Caco-2 (cell line): ENCODE measurements around the gene SMC3. TPM values are rescaled to one million over a fixed set of nuclear protein-coding genes. Genes with fewer than 3 reads are reported as not detected.

ENCODE experiments used
- BruUV-seq: library from RNA; stranded (reverse); fragments of 400-500 nt; replicated peaks from 2 replicates; lab custom pipeline; 2021; lab: Mats Ljungman, UMichigan
- CTCF ChIA-PET: fragments of 300-600 bp; sonication (Branson Sonifier 250); formaldehyde crosslinking; loops from one replicate; lab custom pipeline; 2022; ENCODE audit warnings: antibody characterized with exemption; lab: Charles Lee
- POLR2A ChIA-PET: fragments of 300-600 bp; sonication (Branson Sonifier 250); formaldehyde crosslinking; loops from one replicate; lab custom pipeline; 2022; ENCODE audit warnings: antibody characterized with exemption; lab: Charles Lee
- DNase-seq, 2 experiments: peaks; one replicate each; pipeline versions ENCODE4 v3.0.0 to v3.0.0-alpha.2; 2020 to 2022
- H3K27me3 ChIP-seq: replicated peaks from 2 replicates; pipeline ENCODE4 v1.6.0; 2011; ENCODE audit warnings: low read length; ENCODE audit not compliant: control insufficient read depth, insufficient read depth
- H3K36me3 ChIP-seq: 2 replicates; pipeline ENCODE4 v1.5.1; 2011; ENCODE audit warnings: low read length; ENCODE audit not compliant: control insufficient read depth, insufficient read depth
- H3K4me1 ChIP-seq: fragments of 250-450 bp; sonication (Bioruptor Pico); 2 replicates; pipeline ENCODE4 v1.5.1; 2020; ENCODE audit warnings: mild to moderate bottlenecking
- H3K4me3 ChIP-seq: 2 replicates; pipeline ENCODE4 v1.5.1; 2011; ENCODE audit warnings: low read depth, mild to moderate bottlenecking, control low read depth, low read length
- H3K9me3 ChIP-seq: fragments of 250-450 bp; sonication (Bioruptor Pico); 2 replicates; pipeline ENCODE4 v1.5.1; 2020; ENCODE audit warnings: mild to moderate bottlenecking, moderate library complexity
- H3K27ac Mint-ChIP-seq: one replicate; pipeline ENCODE4 v1.8.0; 2022; ENCODE audit warnings: mixed read lengths; ENCODE audit not compliant: unreplicated experiment
- H3K27me3 Mint-ChIP-seq: one replicate; pipeline ENCODE4 v1.8.0; 2022; ENCODE audit warnings: mixed read lengths; ENCODE audit not compliant: insufficient read depth, unreplicated experiment
- H3K36me3 Mint-ChIP-seq: one replicate; pipeline ENCODE4 v1.8.0; 2022; ENCODE audit warnings: mild to moderate bottlenecking, mixed read lengths; ENCODE audit not compliant: insufficient read depth, unreplicated experiment
- H3K4me1 Mint-ChIP-seq: one replicate; pipeline ENCODE4 v1.8.0; 2022; ENCODE audit warnings: low read depth, mixed read lengths; ENCODE audit not compliant: unreplicated experiment
- H3K4me3 Mint-ChIP-seq: one replicate; pipeline ENCODE4 v1.8.0; 2022; ENCODE audit warnings: mild to moderate bottlenecking, moderate library complexity, mixed read lengths; ENCODE audit not compliant: unreplicated experiment
- H3K9me3 Mint-ChIP-seq: one replicate; pipeline ENCODE4 v1.8.0; 2022; ENCODE audit warnings: mixed read lengths; ENCODE audit not compliant: unreplicated experiment
- CTCF ChIP-seq, 2 experiments: fragments of 200-600 bp in 1 of 2; IDR thresholded peaks; 1 replicate in 1 of 2; 2 replicates in 1 of 2; pipeline versions ENCODE4 v1.5.1 to v1.8.0; 2011 to 2022; ENCODE audit warnings: antibody characterized with exemption in 1 of 2, control low read depth in 1 of 2, inconsistent platforms in 1 of 2, low read depth in 1 of 2, low read length in 1 of 2, mild to moderate bottlenecking in 1 of 2, moderate library complexity in 1 of 2; ENCODE audit not compliant: insufficient read depth in 1 of 2, severe bottlenecking in 1 of 2, unreplicated experiment in 1 of 2
- intact Hi-C: fragments of 100-400 bp; cut with micrococcal nuclease; formaldehyde crosslinking; loops from one replicate; pipeline ENCODE4 v1.10.0; 2022; ENCODE audit not compliant: unreplicated experiment
- total RNA-seq: library from RNA; stranded (reverse); gene quantifications from 2 replicates; pipeline ENCODE4 v1.2.3, GENCODE V29; 2022

SMC3 gene
- total RNA-seq, 1 experiment from 2014 or later, result 95.7 TPM

GRCh38 chr10:110539091-110539490 is 28.4 kb upstream of the SMC3 start:
- no peaks in the 10 kb centered on the region for H3K9me3 Mint-ChIP-seq
- no peak for TF ChIP-seq CTCF (IDR thresholded peaks at IDR 0.05; ENCODE audit: insufficient read depth in 1 of 2, low read depth in 1 of 2, low read length in 1 of 2, severe bottlenecking in 1 of 2, unreplicated experiment in 1 of 2)
- no peaks in the 10 kb centered on the region for H3K36me3 ChIP-seq
- no peak overlapping the region for H3K4me3 Mint-ChIP-seq
- no peak overlapping the region for H3K27ac Mint-ChIP-seq
- H3K4me3 ChIP-seq, result no peak overlapping the region
- H3K27me3 ChIP-seq, result no peaks in the 10 kb centered on the region
- no peak for DNase-seq
- BruUV-seq, result no TSS peak
- CTCF ChIA-PET, result no interaction called here
- POLR2A ChIA-PET, result no interaction called here
- H3K36me3 Mint-ChIP-seq, result no peaks in the 10 kb centered on the region
- no peaks in the 10 kb centered on the region for H3K27me3 Mint-ChIP-seq
- no peaks in the 10 kb centered on the region for H3K4me1 Mint-ChIP-seq
- H3K9me3 ChIP-seq, result no peaks in the 10 kb centered on the region
- no peaks in the 10 kb centered on the region for H3K4me1 ChIP-seq
- intact Hi-C loops, result no loop called here

- Mint-ChIP-seq H3K4me1 (no peaks in the 10 kb centered on the region), H3K9me3 (no peaks in the 10 kb centered on the region), H3K36me3 (no peaks in the 10 kb centered on the region), H3K27ac (no peak overlapping the region), H3K27me3 (no peaks in the 10 kb centered on the region), H3K4me3 (no peak overlapping the region)
- POLR2A ChIA-PET, result no interaction called here
- CTCF ChIA-PET, result interaction anchor here (0.5 kb wide), 1 partner anchor 399 kb away, joined by 3 read pairs; no protein-coding TSS in a partner anchor
- no peaks in the 10 kb centered on the region for H3K9me3 ChIP-seq
- TF ChIP-seq CTCF (IDR thresholded peaks at IDR 0.05; ENCODE audit: insufficient read depth in 1 of 2, low read depth in 1 of 2, low read length in 1 of 2, severe bottlenecking in 1 of 2, unreplicated experiment in 1 of 2), result no peak
- DNase-seq, result no peak
- H3K4me3 ChIP-seq, result no peak overlapping the region
- BruUV-seq, result no TSS peak
- no peaks in the 10 kb centered on the region for H3K27me3 ChIP-seq
- intact Hi-C loops, result no loop called here
- H3K36me3 ChIP-seq, result no peaks in the 10 kb centered on the region
- no peaks in the 10 kb centered on the region for H3K4me1 ChIP-seq
Observed at GRCh38 chr10:110540031-110540430, 27.5 kb upstream of the SMC3 start.

GRCh38 chr10:110544958-110545537 is 22.4 kb upstream of the SMC3 start:
- Histone ChIP-seq H3K27me3 (no peaks in the 10 kb centered on the region), H3K36me3 (no peaks in the 10 kb centered on the region), H3K4me3 (no peak overlapping the region), H3K4me1 (no peaks in the 10 kb centered on the region), H3K9me3 (no peaks in the 10 kb centered on the region)
- DNase-seq, result no peak
- H3K27me3 Mint-ChIP-seq, result no peaks in the 10 kb centered on the region
- H3K4me3 Mint-ChIP-seq, result no peak overlapping the region
- ChIA-PET POLR2A (no interaction called here), CTCF (interaction anchor here (0.9 kb wide), 1 partner anchor 240 kb away, joined by 3 read pairs; the partner anchor contains the start of gene SMNDC1)
- peaks cover 8% of the 10 kb centered on the region for H3K4me1 Mint-ChIP-seq
- TF ChIP-seq CTCF (IDR thresholded peaks at IDR 0.05; ENCODE audit: insufficient read depth in 1 of 2, low read depth in 1 of 2, low read length in 1 of 2, severe bottlenecking in 1 of 2, unreplicated experiment in 1 of 2), result no peak
- intact Hi-C loops, result no loop called here
- H3K36me3 Mint-ChIP-seq, result no peaks in the 10 kb centered on the region
- no TSS peak for BruUV-seq
- H3K27ac Mint-ChIP-seq, result no peak overlapping the region
- H3K9me3 Mint-ChIP-seq, result no peaks in the 10 kb centered on the region
